HepG2 (cell line): Measurements from ENCODE around the gene SOX12. TPM values are rescaled to one million over a fixed set of nuclear protein-coding genes. Genes with fewer than 3 reads are reported as not detected.

Experiments
- DMAP1 ChIP-seq: IDR thresholded peaks from 2 replicates; pipeline ENCODE4 v1.6.1; 2016
- GTF3A ChIP-seq: sonication (generic); formaldehyde crosslinking; conservative IDR thresholded peaks from 2 replicates; pipeline ENCODE4 v1.4.0; 2020; ENCODE audit warnings: mild to moderate bottlenecking, missing genetic modification reagents
- HCFC1 ChIP-seq: fragments of 150-350 bp; IDR thresholded peaks from 2 replicates; pipeline ENCODE4 v1.6.1; 2014; ENCODE audit warnings: low read depth, low read length
- HDAC2 ChIP-seq: sonication (generic); formaldehyde crosslinking; IDR thresholded peaks from 2 replicates; pipeline ENCODE4 v1.4.0; 2020; ENCODE audit warnings: missing genetic modification reagents
- HOXA5 ChIP-seq: sonication (generic); formaldehyde crosslinking; IDR thresholded peaks from 2 replicates; pipeline ENCODE4 v1.4.0; 2020; ENCODE audit warnings: missing genetic modification reagents
- HOXA9 ChIP-seq: sonication (generic); formaldehyde crosslinking; IDR thresholded peaks from 2 replicates; pipeline ENCODE4 v1.8.1; 2022; ENCODE audit warnings: missing genetic modification reagents, mild to moderate bottlenecking, moderate library complexity, borderline replicate concordance
- IRF2 ChIP-seq: IDR thresholded peaks from 2 replicates; pipeline ENCODE4 v1.6.1; 2018; ENCODE audit warnings: missing genetic modification reagents, missing compliant biosample characterization
- NFIB ChIP-seq: sonication (generic); formaldehyde crosslinking; IDR thresholded peaks from 2 replicates; pipeline ENCODE4 v1.9.0; 2021; ENCODE audit warnings: missing genetic modification reagents, mild to moderate bottlenecking, borderline replicate concordance
- SIN3A ChIP-seq: IDR thresholded peaks from 2 replicates; pipeline ENCODE4 v1.6.1; 2011; ENCODE audit warnings: low read depth, mild to moderate bottlenecking, control low read depth, low read length, borderline replicate concordance
- SRSF4 ChIP-seq: fragments of 200-400 bp; formaldehyde crosslinking; IDR thresholded peaks from one replicate; pipeline ENCODE4 v1.6.1; 2018; ENCODE audit warnings: mild to moderate bottlenecking, low read depth, low read length, moderate library complexity; ENCODE audit not compliant: poor library complexity, severe bottlenecking
- SSRP1 ChIP-seq: IDR thresholded peaks from 2 replicates; pipeline ENCODE4 v1.6.1; 2016; ENCODE audit warnings: control low read depth
- SUZ12 ChIP-seq: fragments of 150-350 bp; IDR thresholded peaks from 2 replicates; pipeline ENCODE4 v1.6.1; 2014; ENCODE audit warnings: low read depth, low read length
- ZFP82 ChIP-seq: sonication (generic); formaldehyde crosslinking; IDR thresholded peaks from 2 replicates; pipeline ENCODE4 v1.5.1; 2020; ENCODE audit warnings: mild to moderate bottlenecking, missing genetic modification reagents, borderline replicate concordance
- ZFY ChIP-seq: sonication (generic); formaldehyde crosslinking; IDR thresholded peaks from 2 replicates; pipeline ENCODE4 v1.4.0; 2020; ENCODE audit warnings: missing genetic modification reagents
- ZNF709 ChIP-seq: sonication (generic); formaldehyde crosslinking; IDR thresholded peaks from 2 replicates; pipeline ENCODE4 v1.5.0; 2020; ENCODE audit warnings: mild to moderate bottlenecking, missing genetic modification reagents
- ZSCAN9 ChIP-seq: IDR thresholded peaks from 2 replicates; pipeline ENCODE4 v1.6.1; 2016; ENCODE audit warnings: borderline replicate concordance
- polyA plus RNA-seq, 8 experiments: library from polyadenylated mRNA; depleted of rRNA in 3 of 8; stranded (reverse) in 7 of 8; unstranded in 1 of 8; fragments of >200 nt; fragmentation: Illumina TruSeq in 4 of 8; extraction: Trizol in 4 of 8; gene quantifications; 2 replicates each; pipeline versions ENCODE4 v1.2.1 to v1.2.3, GENCODE V29; 2011 to 2016; ENCODE audit warnings: low read depth in 4 of 8, missing spikeins in 1 of 8, mixed read lengths in 1 of 8; ENCODE audit not compliant: insufficient read depth in 1 of 8
- total RNA-seq, 5 experiments: library from RNA; depleted of rRNA; stranded (reverse); fragments of >200 nt; fragmentation: Illumina TruSeq; extraction: Trizol; gene quantifications; 2 replicates each; pipeline ENCODE4 v1.2.3, GENCODE V29; 2016; ENCODE audit warnings: low read depth in 1 of 5
- TF ChIP-seq, protein P1 (sequence below): IDR thresholded peaks from 2 replicates; pipeline ENCODE4 v1.6.1; 2012; ENCODE audit warnings: low read length, improper control_type of control experiment
- TF ChIP-seq, protein P2 (sequence below): fragments of 450-650 bp; IDR thresholded peaks from 2 replicates; pipeline ENCODE4 v1.6.1; 2017; ENCODE audit warnings: mild to moderate bottlenecking
- TF ChIP-seq, protein P3 (sequence below): sonication (generic); formaldehyde crosslinking; IDR thresholded peaks from 2 replicates; pipeline ENCODE4 v1.5.0; 2020; ENCODE audit warnings: missing genetic modification reagents
- TF ChIP-seq, protein P4 (sequence below): sonication (generic); formaldehyde crosslinking; IDR thresholded peaks from 2 replicates; pipeline ENCODE4 v1.4.0; 2020; ENCODE audit warnings: missing genetic modification reagents
- TF ChIP-seq, protein P5 (sequence below): sonication (generic); formaldehyde crosslinking; conservative IDR thresholded peaks from 2 replicates; pipeline ENCODE4 v1.8.0; 2022; ENCODE audit warnings: missing genetic modification reagents

SOX12 gene
- total and polyA plus RNA-seq, 2 of the 13 experiments (the other 11 are each of a cell fraction or from before 2014, with no cell fraction given) = 10.0 to 18.7 TPM

DNA sequence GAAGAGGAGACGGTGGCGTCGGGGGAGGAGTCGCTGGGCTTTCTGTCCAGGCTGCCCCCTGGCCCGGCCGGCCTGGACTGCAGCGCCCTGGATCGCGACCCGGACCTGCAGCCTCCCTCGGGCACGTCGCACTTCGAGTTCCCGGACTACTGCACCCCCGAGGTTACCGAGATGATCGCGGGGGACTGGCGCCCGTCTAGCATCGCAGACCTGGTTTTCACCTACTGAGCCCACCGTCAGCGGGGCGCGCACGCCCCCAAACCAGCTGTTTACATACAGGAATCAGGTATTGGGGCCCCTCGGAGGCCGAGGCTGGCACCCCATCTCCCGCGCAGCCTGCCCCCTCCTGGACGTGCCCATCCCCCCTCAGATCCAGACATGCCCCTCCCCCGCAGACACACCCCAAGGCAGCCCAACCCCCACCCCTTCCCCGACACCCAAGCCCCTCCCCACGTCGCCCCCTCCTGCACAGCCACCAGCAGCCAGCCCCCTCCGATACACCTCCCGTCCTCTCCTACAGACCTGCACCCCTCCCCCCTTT is 1.4 kb downstream of the SOX12 start (continued):
- TF ChIP-seq SRSF4 (no peak), DMAP1 (CRISPR knock-in tag) (peak; percentile 50), HDAC2 (CRISPR knock-in tag) (0 out of 2 replicates have a peak, but pooled peaks have one; percentile 4), ZSCAN9 (CRISPR knock-in tag) (no peak), IRF2 (CRISPR knock-in tag) (no peak), ZNF709 (CRISPR knock-in tag) (no peak; the same call in 1 of the 2 replicates), ZFY (CRISPR knock-in tag) (no peak), HCFC1 (no peak), SUZ12 (no peak), ZFP82 (no peak; the same call in 1 of the 2 replicates), HOXA5 (CRISPR knock-in tag) (0 out of 2 replicates have a peak, but pooled peaks have one; percentile 18), SSRP1 (no peak), SIN3A (no peak; the same call in none of the 2 replicates), HOXA9 (CRISPR knock-in tag) (no peak; the same call in 1 of the 2 replicates), NFIB (CRISPR knock-in tag) (no peak), GTF3A (CRISPR knock-in tag) (no peak)
- TF ChIP-seq, protein P1, sequence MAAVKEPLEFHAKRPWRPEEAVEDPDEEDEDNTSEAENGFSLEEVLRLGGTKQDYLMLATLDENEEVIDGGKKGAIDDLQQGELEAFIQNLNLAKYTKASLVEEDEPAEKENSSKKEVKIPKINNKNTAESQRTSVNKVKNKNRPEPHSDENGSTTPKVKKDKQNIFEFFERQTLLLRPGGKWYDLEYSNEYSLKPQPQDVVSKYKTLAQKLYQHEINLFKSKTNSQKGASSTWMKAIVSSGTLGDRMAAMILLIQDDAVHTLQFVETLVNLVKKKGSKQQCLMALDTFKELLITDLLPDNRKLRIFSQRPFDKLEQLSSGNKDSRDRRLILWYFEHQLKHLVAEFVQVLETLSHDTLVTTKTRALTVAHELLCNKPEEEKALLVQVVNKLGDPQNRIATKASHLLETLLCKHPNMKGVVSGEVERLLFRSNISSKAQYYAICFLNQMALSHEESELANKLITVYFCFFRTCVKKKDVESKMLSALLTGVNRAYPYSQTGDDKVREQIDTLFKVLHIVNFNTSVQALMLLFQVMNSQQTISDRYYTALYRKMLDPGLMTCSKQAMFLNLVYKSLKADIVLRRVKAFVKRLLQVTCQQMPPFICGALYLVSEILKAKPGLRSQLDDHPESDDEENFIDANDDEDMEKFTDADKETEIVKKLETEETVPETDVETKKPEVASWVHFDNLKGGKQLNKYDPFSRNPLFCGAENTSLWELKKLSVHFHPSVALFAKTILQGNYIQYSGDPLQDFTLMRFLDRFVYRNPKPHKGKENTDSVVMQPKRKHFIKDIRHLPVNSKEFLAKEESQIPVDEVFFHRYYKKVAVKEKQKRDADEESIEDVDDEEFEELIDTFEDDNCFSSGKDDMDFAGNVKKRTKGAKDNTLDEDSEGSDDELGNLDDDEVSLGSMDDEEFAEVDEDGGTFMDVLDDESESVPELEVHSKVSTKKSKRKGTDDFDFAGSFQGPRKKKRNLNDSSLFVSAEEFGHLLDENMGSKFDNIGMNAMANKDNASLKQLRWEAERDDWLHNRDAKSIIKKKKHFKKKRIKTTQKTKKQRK = no peak
- TF ChIP-seq, protein P2, sequence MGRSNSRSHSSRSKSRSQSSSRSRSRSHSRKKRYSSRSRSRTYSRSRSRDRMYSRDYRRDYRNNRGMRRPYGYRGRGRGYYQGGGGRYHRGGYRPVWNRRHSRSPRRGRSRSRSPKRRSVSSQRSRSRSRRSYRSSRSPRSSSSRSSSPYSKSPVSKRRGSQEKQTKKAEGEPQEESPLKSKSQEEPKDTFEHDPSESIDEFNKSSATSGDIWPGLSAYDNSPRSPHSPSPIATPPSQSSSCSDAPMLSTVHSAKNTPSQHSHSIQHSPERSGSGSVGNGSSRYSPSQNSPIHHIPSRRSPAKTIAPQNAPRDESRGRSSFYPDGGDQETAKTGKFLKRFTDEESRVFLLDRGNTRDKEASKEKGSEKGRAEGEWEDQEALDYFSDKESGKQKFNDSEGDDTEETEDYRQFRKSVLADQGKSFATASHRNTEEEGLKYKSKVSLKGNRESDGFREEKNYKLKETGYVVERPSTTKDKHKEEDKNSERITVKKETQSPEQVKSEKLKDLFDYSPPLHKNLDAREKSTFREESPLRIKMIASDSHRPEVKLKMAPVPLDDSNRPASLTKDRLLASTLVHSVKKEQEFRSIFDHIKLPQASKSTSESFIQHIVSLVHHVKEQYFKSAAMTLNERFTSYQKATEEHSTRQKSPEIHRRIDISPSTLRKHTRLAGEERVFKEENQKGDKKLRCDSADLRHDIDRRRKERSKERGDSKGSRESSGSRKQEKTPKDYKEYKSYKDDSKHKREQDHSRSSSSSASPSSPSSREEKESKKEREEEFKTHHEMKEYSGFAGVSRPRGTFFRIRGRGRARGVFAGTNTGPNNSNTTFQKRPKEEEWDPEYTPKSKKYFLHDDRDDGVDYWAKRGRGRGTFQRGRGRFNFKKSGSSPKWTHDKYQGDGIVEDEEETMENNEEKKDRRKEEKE = no peak
- TF ChIP-seq, protein P3, sequence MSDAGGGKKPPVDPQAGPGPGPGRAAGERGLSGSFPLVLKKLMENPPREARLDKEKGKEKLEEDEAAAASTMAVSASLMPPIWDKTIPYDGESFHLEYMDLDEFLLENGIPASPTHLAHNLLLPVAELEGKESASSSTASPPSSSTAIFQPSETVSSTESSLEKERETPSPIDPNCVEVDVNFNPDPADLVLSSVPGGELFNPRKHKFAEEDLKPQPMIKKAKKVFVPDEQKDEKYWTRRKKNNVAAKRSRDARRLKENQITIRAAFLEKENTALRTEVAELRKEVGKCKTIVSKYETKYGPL = no peak
- TF ChIP-seq, protein P4, sequence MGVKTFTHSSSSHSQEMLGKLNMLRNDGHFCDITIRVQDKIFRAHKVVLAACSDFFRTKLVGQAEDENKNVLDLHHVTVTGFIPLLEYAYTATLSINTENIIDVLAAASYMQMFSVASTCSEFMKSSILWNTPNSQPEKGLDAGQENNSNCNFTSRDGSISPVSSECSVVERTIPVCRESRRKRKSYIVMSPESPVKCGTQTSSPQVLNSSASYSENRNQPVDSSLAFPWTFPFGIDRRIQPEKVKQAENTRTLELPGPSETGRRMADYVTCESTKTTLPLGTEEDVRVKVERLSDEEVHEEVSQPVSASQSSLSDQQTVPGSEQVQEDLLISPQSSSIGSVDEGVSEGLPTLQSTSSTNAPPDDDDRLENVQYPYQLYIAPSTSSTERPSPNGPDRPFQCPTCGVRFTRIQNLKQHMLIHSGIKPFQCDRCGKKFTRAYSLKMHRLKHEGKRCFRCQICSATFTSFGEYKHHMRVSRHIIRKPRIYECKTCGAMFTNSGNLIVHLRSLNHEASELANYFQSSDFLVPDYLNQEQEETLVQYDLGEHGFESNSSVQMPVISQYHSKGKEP = no peak
- TF ChIP-seq, protein P5, sequence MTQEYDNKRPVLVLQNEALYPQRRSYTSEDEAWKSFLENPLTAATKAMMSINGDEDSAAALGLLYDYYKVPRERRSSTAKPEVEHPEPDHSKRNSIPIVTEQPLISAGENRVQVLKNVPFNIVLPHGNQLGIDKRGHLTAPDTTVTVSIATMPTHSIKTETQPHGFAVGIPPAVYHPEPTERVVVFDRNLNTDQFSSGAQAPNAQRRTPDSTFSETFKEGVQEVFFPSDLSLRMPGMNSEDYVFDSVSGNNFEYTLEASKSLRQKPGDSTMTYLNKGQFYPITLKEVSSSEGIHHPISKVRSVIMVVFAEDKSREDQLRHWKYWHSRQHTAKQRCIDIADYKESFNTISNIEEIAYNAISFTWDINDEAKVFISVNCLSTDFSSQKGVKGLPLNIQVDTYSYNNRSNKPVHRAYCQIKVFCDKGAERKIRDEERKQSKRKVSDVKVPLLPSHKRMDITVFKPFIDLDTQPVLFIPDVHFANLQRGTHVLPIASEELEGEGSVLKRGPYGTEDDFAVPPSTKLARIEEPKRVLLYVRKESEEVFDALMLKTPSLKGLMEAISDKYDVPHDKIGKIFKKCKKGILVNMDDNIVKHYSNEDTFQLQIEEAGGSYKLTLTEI (CRISPR knock-in tag) = no peak
